T-helper 2 cell (primary cell): ENCODE measurements around the gene TDRD3.
"Not testable (repeated sequence)": the region's sequence is repeated elsewhere in the genome, so short reads cannot be mapped to it uniquely, and the experiment has no call there.

Experiments used
- DNase-seq, 5 experiments: peaks; one replicate each; pipeline versions ENCODE4 v3.0.0 to v3.0.0-alpha.2; 2012 to 2022
- total RNA-seq, 2 donors: gene quantifications; one replicate each; lab custom pipeline; 2026; lab: John Stamatoyannopoulos, UW

TDRD3 gene
- 28.4 to 42.5 reads per million in 2 donors for total RNA-seq

DNA sequence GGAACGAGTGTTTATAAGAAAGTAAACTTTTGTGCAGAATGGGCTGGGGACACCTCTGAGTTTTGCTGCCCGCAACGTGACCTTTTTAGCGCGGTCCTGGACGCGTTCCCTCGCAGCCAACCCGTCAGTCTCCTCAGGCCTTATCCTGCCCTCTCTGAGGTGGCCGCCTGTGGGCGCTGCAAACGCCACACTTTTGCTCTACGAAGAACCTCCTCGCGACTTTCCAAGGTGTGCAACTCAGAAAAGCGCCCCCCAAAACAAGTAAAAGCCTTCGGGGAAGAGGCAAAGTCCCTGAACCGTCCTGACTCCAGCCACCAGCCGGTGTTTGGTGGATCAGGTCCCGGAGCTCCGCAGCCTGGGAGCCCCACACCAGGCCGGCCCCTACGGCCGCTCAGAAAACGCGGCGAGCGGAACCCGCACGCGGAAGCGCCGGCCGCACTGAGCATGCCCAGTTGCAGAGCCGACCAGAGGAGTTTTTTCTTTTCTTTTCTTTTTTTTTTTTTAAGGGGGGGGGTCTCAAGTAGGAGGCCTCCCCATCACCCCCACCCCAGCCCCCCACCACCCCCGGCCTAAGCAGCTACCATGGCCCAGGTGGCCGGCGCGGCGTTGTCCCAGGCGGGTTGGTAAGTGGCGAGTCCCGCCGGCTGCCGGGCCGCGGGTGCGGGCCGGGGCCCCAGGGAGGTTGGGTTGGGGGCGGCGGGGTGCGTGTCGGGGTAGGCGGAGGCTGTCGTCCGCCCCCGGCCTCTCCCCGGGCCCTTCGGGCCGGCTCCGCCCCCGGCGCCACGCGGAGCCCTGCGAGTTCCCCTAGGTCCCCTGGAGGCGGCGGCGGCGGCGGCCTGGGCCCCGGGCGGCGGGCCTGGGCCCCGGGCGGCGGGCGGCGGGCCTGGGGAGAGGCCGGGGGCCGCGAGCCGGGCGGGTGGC lies at the start of gene TDRD3:
Gene TDRD3 (plus strand): TSS at position 438 of the 921 bp plus-strand sequence. CDS start 145 bp downstream, at position 583.
- peak; percentile 60 to 93 (median 69) for DNase-seq

- no peak for DNase-seq
Observed at GRCh38 chr13:60347690-60348089, 49.3 kb upstream of the TDRD3 start.

DNA sequence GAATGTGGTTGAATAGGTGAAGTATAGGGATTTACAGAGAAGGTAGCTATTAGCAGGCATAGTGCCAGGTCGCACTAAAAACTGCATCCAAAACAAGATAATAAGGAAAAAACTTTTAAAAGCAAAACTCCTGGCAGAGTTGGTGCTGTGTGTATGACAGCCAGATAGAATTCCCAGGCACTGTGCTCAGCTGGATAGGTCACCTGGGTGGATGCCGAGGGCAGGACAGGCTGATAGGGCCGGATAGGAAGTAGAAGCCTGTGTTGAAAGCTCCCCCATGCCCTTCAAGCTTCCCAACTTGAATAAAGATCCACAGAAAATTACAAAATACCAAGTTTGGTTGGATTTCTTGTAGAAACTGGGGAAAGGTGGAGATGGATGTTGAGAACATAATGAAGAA lies 48.9 kb upstream of the TDRD3 start:
- no peak for DNase-seq

DNA sequence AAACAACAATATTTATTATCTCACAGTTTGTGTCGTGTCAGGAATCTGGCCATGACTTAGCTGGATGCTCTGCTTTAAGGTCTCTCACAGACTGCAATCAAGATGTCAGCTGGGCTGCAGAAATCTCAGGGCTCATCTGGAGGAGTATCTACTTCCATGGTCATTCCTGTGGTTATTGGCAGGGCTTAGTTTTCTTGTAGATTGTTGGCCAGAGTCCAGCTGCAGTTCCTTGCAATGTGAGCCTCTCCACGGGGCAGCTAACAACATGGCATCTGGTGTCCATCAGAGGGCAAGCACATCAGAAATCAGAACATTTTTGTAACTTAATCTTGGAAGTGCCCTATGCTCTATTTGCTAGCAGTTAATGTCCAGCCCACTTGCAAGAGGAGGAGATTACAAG lies 45.7 kb upstream of the TDRD3 start:
- DNase-seq: no peak

GRCh38 chr13:60351855-60352615 lies 45.0 kb upstream of the TDRD3 start:
- DNase-seq: no peak

- DNase-seq: no peak
Observed at GRCh38 chr13:60352644-60353043, 44.4 kb upstream of the TDRD3 start.

GRCh38 chr13:60355056-60355455 lies 42.0 kb upstream of the TDRD3 start:
- no peak for DNase-seq

GRCh38 chr13:60356970-60357369 lies 40.0 kb upstream of the TDRD3 start:
- no peak for DNase-seq

DNA sequence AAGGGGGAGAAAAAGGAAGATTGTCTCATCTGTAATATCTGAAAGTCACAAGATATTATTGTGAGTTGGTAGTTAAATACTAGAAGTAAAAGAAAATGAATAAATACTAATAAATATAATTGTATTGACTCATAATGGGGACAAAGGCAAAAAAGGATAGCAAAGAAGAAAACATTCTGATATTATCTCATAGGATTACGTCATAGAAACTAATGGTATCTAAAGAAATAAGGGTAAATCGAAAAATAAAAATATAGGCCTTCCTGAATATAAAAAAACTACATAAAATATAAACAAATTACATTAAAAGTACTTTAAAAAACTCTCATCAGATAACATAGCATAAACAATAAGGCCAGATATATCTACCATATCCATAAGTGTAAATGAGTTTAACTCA lies 38.6 kb upstream of the TDRD3 start:
- no peak for DNase-seq

DNA sequence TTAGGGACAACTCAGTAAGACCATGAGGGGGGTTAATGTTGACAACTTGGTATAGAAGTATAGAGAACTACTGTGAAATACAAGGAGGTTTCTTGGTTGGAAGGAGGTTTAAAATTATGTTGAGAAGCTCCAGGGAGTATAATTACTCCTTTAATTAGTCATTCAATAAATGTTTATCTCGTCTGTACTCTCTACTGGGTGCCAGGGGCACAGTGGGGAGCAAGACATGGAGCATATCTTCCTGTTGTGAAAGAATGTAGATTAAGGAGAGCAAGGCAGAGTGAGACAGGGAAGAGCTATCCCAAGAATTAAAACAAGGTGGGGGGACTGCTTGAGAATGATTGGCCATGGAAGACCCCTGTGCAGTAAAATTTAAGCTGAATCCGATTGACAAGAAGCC lies 33.7 kb upstream of the TDRD3 start:
- no peak for DNase-seq

DNA sequence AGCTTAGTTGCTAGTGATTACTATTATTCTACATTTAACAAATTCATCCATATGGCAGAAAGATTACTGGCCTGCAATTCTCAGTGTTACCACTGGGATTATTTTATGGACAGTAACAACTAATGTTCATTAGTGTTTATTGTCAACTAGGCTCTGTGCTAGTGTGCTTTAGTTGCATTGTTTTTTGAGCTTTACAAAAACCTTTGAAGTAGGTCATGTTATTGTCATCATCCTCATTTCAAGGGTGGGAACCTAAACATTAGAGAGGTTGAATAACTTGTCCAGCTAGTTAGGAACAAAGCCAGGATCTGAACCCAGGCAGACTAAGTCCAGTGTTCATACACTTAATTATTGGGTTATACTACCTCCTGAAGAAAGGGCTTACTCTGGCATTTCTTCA lies 27.8 kb upstream of the TDRD3 start:
- no peak for DNase-seq

DNA sequence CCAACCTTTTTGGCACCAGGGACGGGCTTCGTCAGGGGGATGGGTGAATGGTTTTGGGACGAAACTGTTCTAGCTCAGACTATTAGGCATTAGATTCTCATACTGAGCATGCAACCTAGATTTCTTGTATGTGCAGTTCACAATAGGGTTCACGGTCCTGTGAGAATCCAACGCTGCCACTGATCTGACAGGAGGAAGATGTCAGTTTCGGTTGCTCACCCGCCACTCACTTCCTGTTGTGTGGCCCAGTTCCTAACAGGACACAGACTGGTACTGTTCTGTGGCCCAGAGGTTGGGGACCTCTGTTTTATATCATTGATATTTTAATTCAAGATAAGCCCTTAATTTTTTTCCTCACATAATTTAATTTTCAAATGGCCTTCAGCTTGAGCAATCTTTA lies 26.7 kb upstream of the TDRD3 start:
- no peak for DNase-seq

DNA sequence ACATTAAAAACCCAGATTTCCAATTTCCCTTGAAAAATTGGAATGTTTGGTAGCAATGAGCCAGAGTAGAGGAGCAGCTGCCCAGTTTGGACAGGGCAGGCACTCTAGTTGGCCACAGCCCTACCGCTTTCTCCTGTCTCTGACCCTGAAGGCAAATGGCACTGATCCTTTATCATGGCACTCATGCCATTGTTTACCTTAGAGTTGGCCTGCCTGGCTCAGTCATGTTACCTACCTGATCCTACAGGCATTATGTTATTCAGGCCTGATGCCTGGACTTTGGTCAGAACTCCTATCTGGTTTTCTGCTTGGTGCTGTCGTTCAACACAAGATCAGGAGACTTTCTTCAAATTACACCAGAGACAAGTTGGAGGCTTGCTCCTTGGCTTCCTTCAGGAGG lies 24.9 kb upstream of the TDRD3 start:
- DNase-seq: no peak

GRCh38 chr13:60379282-60379681 lies 17.7 kb upstream of the TDRD3 start:
- DNase-seq: not testable (repeated sequence)

DNA sequence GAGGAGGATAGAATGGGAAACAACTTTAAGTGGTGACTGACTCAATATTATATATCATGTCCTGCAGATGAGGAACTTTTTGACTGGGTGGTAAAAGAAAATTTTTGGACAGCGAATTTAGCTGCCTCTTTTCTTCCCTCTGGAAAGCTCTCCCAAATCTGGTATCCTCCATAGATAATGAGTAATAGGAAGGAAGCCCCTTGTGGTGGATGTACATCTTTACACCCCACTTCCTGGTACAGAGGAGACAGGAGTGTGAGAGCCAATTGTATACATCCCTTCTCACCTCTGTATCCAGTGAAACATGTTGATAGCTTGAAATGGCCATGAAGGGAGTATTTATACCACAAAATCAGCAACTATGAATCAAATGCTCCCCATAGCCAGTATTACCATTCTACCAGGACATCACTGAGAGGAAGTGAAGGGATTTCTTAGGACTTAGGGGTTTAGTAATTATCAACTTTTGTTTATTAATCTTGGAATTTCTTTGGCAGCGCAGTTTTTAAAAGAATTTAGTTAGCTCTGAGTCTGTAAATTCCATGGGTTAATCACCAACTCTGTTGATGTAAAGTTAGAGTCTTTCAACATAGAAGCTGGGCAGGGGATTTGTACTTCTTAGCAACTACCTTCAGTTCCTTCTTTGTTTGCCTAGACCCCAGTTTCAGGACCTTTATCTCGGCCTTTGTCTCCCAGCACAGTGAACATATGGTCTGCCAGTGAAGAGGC lies 17.0 kb upstream of the TDRD3 start:
- no peak for DNase-seq

DNA sequence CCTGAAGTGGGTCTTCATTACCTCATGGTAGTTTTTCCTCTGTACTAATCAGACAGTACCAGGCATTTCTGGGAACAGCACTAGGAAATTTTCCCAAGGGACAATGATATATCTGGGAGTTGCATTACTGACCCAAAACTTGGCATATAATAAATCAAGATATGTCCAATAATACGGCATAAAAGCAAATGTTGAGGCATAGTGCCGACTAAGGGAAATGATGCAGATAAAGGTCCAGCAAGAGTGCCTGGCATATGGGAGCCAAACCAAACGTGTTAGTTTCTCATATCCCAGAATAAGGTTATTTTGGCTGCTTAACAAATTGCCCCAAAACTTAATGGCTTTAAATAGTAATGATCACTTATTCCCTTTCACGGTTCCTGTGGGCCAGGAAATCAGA lies 12.1 kb upstream of the TDRD3 start:
- DNase-seq: no peak

DNA sequence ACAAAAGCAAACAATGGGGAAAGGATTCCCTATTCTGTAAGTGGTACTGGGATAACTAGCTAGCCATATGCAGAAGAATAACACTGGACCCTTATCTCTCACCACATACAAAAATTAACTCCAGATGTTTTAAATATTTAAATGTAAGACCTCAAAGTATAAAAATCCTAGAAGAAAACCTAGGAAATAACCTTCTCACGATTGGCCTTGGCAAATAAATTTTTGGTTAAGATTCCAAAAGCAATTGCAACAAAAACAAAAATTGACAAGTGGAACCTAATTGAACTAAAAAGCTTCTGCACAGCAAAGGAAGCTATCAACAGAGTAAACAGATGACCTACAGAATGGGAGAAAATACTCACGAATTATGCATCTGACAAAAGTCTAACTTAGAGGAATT lies 10.8 kb upstream of the TDRD3 start:
- no peak for DNase-seq

GRCh38 chr13:60392131-60392530 lies 4.9 kb upstream of the TDRD3 start:
- no peak for DNase-seq

DNA sequence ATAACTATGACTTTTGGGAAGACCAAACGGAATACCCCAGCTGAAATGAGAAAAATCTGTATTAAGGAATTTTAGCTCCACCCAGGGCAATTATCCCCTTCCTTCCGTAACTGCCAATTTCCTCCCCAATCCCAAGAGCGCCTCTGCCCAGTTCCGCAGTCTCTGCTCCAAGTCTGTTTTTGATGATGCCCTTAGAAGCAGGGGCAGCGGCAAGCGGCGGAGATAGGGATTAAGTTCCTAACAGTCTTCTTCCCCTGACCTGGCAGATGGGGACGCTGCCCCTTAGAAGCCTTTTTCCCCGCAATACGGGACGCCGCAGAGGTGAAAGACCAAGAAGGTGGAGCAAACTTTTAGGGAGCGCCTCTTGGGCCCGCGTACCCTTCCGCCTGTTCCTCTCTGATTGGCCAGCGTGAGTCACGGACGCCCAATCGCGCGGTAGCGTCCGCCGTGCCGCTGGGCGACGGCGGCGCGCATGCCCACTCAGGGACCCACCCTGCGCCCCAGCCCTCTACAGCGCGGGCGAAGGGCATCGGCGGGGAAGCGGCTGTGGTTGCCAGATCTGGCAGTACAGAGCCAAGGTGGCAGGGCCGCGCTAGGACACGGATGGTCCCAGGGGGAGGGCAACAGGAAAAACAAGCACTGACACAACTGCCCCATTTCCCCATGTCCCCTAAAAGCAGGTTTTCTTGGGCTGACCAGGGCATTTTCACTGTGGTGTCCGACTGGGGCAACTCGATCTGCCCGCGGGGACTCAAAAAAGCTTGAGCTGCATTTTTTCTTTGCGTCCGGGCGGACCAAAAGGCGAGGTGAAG lies 843 bp upstream of the TDRD3 start:
- peak; percentile 73 to 98 (median 82) for DNase-seq

DNA sequence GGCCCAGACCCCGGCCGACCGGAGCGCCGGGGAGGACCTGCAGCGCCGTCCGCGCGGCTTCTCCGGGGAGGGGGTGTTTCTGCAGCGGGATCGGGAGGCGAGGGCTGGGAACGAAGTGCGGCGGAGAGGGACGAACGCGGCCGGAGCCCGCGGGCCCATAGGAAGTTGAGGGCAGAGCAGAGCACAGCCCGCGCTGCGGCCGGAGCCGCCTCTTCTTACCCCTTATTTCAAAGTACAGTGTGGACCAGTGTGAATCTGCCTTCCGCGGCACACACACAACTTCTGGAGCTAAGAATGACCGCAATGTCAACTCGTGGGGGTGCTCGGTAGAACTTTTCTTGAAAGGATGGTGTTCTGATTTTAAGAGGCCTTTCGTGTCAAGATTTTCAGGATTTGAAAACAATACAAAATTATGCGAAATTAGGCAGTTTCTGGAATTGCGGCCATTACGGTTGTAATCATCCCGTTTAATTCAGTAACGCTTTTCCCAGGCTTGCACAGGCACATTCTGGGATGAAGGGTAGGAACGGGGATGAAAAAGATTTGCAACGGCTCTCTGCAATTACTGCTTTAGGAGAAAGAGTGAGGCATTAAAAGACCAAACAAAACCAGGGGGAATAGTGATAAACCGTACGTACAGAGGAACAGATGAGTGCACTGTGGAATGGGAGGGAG lies 821 bp downstream of the TDRD3 start:
- DNase-seq: peak in 3 of 5 experiments; percentile 2 to 65 (median 44)

DNA sequence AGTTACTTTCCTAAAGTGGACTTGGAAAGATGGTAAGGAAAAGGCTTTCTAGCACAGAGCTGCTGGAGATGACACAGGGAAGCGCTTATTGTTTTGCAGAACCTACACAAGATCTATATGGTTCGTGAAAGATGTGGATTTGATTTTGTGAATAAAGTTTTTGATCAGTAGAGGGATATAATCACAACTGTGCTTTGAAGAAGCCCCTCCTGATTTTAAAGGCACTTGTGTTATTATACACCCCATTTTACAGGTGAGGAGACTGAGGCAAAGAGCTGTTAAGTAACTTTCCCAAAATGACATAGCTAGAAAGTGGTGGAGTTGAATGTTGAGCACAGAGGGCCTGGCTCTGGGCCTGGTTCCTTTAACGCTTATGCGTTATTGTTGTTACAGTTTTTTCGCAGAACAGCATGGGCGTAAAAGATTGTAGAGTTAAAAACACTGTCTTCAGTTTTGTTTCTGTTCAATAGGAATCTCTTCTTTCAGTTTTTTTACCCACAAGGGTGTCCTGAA lies 1.4 kb downstream of the TDRD3 start:
- DNase-seq: peak in 1 of 5 experiments; percentile 16
